DMS79 treated with DMSO at 0.1 percent for 48 hours (cell line): ENCODE data around the gene ARL3.
"Not testable (repeated sequence)": the region's sequence is repeated elsewhere in the genome, so short reads cannot be mapped to it uniquely, and the experiment has no call there.

Experiments used
- DNase-seq: peaks from one replicate; lab custom pipeline; 2025; lab: John Stamatoyannopoulos, UW

Gene ARL3, protein sequence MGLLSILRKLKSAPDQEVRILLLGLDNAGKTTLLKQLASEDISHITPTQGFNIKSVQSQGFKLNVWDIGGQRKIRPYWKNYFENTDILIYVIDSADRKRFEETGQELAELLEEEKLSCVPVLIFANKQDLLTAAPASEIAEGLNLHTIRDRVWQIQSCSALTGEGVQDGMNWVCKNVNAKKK

GRCh38 chr10:102713814-102714620 is at the start of gene ARL3:
TSS of gene ARL3 (minus strand) at chr10:102714397. CDS start at chr10:102714275, 122 bp downstream.
- DNase-seq: peak; percentile 71

DNA sequence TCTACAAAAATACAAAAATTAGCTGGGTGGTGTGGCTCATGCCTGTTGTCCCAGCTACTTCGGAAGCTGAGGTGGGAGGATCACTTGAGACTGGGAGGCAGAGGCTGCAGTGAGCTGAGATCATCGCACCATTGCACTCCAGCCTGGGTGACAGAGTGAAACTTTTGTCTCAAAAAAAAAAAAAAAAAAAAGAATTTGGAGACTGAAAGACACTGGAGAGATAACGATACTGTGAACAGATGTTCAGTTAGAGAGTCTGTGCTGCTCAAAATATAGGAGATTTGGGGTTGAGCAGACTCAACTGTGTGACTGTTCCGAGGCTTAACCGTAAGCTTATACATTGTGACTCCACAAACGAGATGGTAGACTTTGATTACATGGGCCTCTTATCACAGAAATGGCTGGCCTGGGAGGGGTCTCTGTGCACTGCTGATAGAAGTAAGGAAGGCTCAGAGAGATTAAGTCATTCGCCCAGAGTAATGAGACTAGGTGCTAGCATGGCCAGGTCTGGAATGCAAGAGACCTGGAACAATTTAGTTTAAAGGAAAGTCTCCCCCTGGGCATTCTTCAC is 48.9 kb upstream of the ARL3 start:
- no peak for DNase-seq

- DNase-seq: no peak
These were observed 48.3 kb upstream of the ARL3 start for GRCh38 chr10:102762401-102763015.

- DNase-seq: no peak
These were observed 47.8 kb upstream of the ARL3 start for GRCh38 chr10:102761981-102762380.

- DNase-seq: no peak
These were observed 45.5 kb upstream of the ARL3 start for GRCh38 chr10:102759497-102760210.

DNA sequence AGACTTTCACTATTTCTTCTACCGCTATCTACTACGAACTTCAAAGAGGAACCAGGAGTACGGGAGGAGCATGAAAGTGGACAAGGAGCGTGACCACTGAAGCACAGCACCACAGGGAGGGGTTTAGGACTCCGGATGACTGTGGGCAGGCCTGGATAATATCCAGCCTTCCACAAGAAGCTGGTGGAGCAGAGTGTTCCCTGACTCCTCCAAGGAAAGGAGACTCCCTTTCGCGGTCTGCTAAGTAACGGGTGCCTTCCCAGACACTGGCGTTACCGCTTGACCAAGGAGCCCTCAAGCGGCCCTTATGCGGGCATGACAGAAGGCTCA is 44.7 kb upstream of the ARL3 start:
- not testable (repeated sequence) for DNase-seq

DNA sequence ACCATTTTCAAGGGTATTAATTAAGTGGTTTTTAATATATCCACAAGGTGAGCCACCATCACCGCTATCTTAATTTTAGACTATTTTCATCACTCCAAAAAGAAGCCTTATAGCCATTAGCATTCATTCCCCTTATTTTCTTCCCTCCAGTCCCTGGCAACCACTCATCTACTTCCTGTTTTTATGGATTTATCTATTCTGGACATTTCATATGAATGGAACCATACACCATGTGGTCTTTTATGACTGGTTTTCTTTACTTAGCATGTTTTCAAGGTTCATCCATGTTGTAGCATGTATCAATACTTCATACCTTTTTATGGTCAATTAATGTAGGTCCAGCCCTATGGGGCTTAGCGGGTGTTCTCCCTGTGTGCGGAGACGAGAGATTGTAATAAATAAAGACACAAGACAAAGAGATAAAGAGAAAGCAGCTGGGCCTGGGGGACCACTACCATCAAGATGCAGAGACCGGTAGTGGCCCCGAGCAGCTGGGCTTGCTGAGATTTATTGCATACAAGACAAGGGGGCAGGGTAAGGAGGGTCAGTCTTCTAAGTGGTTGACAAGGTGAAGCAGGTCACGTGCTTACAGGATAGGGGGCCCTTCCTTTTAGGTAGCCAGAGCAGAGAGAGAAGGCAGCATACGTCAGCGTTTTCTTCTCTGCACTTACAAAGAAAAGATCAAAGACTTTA is 44.2 kb upstream of the ARL3 start:
- DNase-seq: no peak

DNA sequence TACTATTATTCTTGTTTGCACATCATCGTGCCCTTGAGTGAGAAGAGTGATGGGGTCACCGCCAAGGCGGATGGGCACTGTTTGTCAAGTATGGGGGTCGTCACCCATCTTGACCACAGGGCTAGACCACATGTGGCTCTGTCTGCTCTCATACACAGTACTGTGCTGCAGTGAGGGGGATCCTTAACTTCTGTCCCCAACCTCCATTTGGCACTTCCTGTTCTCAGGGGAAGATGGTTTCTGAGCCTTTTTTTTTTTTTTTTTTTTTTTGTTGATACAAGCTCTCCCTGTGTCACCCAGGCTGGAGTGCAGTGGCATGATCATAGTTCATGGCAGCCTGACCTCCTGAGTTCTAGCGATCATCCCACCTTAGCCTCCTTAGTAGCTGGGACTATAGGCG is 43.1 kb upstream of the ARL3 start:
- DNase-seq: no peak

DNA sequence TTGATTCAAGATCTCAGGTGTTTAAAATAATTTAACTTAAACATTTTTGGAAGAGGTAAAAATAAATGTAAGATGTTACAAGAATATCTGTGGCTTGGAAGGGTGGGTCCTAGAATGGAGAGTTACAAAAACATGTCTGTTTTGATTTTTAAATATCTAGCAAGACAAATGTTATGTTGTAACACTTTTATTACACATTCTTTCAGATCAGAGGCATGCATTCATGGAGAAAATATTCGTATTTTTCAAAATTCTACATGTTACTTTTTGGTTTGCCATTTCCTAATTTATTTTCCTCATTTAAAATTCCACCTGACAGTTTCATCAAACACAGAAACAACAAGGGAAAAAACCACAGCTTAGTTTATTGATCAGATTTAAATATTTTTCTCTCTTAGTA is 39.5 kb upstream of the ARL3 start:
- no peak for DNase-seq

GRCh38 chr10:102752934-102753664 is 38.9 kb upstream of the ARL3 start:
- DNase-seq: no peak

DNA sequence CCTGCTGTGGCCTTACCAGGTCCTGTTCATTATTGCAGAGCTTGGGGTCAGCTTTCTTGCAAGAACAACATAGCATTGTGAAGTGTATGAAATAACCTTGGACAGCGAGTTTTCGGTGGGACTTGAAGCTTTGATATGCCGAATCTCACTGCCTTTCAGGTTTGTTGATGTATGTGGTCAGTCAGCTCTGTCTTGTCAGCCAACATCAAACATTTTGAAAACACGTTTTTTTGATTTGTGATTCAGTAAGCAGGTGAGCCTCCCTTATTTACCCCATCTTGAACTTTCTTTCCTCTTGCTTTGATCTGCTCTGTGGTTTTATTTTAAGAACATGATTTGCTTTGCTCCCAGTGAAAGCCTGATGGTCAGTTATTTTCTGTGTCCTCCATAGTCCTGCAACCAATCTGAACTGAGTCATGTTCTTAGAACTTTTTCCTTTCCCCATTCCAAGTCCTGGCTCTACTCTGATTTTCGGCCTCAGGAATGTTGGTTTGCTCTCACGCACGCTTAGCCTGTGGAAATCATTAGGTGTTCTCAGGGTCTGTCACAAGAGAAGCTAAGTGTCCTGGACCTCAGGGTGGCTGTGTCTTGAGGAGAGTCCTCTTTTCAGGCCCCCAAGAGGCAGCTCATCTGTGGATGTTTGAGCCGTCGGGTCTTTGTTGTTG is 38.2 kb upstream of the ARL3 start:
- DNase-seq: no peak

DNA sequence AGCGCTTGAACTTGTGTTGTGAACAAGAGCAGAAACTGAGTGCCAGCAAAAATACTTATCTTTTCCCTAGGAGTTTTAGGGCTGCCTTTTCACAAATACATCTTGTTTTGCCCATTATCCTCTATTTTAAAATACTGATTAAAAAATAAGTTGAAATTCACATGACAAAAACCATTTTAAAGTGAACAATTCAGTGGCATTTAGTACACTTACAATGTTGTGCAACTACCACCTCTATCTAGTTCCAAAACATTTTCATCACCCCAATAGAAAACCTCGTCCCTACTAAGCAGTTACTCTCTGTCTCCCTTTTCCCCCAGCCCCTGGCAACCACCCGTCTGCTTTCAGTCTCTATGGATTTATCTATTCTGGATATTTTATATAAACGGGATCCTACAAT is 31.0 kb upstream of the ARL3 start:
- DNase-seq: no peak

- peak; percentile 74 for DNase-seq
These were observed 30.3 kb upstream of the ARL3 start for GRCh38 chr10:102744374-102745051.

DNA sequence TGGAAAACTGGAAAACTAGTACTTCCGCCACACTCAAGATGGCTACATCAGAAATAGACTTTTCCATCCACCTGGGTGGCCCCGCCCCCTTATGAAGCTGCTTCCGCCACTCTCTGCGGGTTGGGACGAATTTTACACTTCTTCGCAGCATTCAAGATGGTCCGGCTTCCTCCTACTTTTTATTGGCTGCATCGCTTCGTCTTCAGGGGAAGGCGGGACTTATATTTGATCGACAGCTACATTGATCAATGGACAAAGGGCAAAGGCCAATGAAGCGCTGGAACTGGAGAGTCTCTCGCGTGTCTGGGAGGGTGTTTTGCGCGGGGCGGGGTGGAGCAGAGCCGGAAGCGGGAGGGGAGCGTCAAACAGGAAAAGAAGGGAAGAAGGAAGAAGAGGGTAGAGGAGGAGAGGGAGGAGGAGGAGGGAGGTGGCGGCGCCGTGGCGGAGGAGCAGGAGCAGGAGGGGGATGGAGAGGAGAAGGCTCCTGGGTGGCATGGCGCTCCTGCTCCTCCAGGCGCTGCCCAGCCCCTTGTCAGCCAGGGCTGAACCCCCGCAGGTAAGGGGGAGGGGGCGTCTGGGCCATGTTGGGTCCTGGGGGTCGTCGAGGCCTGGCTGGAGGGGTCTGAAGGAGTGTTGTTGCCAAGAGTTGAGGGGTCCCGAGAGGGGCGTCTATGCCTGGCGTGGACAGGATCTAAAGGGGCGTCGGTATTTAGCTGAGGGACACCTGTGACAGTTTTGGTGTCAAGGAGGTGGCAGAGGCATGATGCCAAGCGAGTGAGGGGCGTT is 29.6 kb upstream of the ARL3 start, which contains the start of gene WBP1L:
Gene WBP1L, plus strand, starts transcription at position 361 of the 786 bp plus-strand sequence. Its CDS starts 106 bp downstream, at position 467.
- DNase-seq: peak; percentile 93

DNA sequence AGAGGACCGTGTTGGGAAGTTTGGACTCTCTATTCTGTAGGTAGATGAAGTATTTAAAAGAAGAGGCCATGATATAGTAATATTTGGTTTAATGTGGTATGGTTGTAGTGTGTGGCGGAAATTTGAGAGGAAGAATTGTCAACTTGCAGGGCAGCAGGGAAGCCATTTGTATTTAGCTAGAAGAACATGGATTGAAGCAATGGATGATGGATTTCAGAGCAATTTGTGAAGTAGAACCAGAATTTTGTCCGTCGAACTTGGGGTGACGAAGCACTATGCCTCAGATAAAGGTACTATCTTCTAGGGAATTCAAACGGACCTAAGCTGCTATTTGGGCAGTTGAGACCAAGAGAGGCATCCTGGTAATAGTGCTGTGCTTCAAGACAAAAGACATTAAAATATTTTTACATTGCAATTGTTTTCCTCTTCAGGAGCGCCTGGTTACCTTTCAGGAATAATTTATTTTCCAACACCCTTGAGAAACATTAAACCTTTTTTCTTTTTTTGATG is 28.9 kb upstream of the ARL3 start:
- no peak for DNase-seq

GRCh38 chr10:102742313-102742712 is 28.1 kb upstream of the ARL3 start:
- DNase-seq: not testable (repeated sequence)

DNA sequence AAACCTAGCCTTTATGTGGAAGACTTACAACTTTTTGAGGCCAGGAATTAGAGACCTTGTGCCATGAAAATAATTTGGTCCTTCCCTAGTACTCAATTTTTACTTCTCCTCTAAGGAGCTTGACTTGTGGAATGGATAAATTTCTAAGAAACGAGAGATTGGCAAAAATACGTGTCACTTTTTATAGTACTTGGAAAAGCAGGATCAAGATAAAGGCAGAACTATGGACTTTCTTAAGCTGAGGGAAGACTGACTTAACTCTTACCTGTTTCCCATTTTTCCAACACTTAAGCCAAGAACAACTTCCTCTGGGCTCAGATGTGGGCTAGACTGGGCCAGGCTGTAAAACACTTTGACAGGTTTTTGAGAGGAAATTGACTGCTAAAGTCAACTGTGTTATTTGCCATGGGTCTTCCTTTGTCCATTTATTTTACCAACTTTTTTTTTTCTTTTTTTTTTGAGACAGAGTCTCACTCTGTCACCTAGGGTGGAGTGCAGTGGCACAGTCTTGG is 27.6 kb upstream of the ARL3 start:
- DNase-seq: no peak

- DNase-seq: no peak
These were observed 26.0 kb upstream of the ARL3 start for GRCh38 chr10:102740229-102740628.
